Testis (tissue), 3 donors: Measurements from ENCODE around the gene DGCR6L. TPM values are rescaled to one million over a fixed set of nuclear protein-coding genes. Genes with fewer than 3 reads are reported as not detected.
"Not testable (repeated sequence)": the region's sequence is repeated elsewhere in the genome, so short reads cannot be mapped to it uniquely, and the experiment has no call there.

Source experiments
- DNase-seq: peaks from one replicate; pipeline ENCODE4 v3.0.0-alpha.2; 2019
- H3K27ac ChIP-seq, 2 donors: fragments of 200-600 bp; sonication (generic); one replicate each; pipeline ENCODE4 v1.5.1; 2019
- H3K27me3 ChIP-seq: fragments of 200-600 bp; sonication (generic); one replicate; pipeline ENCODE4 v1.5.1; 2019
- H3K36me3 ChIP-seq: fragments of 200-600 bp; sonication (generic); one replicate; pipeline ENCODE4 v1.5.1; 2017; ENCODE audit warnings: low read depth; ENCODE audit errors: missing control alignments
- H3K4me1 ChIP-seq: fragments of 200-600 bp; sonication (generic); one replicate; pipeline ENCODE4 v1.5.1; 2019
- H3K4me3 ChIP-seq, 2 donors: fragments of 200-600 bp; sonication (generic); one replicate each; pipeline ENCODE4 v1.5.1; 2017 to 2019
- H3K9me3 ChIP-seq: fragments of 200-600 bp; sonication (generic); one replicate; pipeline ENCODE4 v1.5.1; 2017
- POLR2A ChIP-seq: fragments of 450-650 bp; IDR thresholded peaks from one replicate; pipeline ENCODE4 v1.6.1; 2017; ENCODE audit warnings: antibody characterized with exemption, mild to moderate bottlenecking, moderate library complexity
- WGBS, 2 donors: methylation state at CpG; one replicate each; pipeline ENCODE4 v1.1.5; 2018; 5-methylcytosine and 5-hydroxymethylcytosine counted together
- intact Hi-C: fragments of 100-400 bp; cut with DNase I; formaldehyde crosslinking; loops from one replicate; pipeline ENCODE4 v1.15.1; 2023; ENCODE audit warnings: low total_unique reads
- polyA plus RNA-seq: library from polyadenylated mRNA; stranded (reverse); fragments of 350-450 nt; fragmentation: Illumina TruSeq; extraction: RNeasy Lipid Tissue Mini Kit (QIAGEN cat#74804); gene quantifications from one replicate; pipeline ENCODE4 v1.2.3, GENCODE V29; 2014; ENCODE audit warnings: low read depth, low replicate concordance; ENCODE audit not compliant: insufficient read depth
- total RNA-seq, 2 donors: library from RNA; depleted of rRNA; stranded (reverse); fragments of >200 nt; gene quantifications; one replicate each; pipeline ENCODE4 v1.2.3, GENCODE V29; 2016
- TF ChIP-seq, protein P1 (sequence below), 3 experiments: fragments of 450-650 bp in 2 of 3; fragments of 200-600 bp in 1 of 3; sonication (generic) in 1 of 3; IDR thresholded peaks; one replicate each; pipeline ENCODE4 v1.5.1; 2016 to 2019; ENCODE audit warnings: antibody characterized with exemption in 3 of 3, mild to moderate bottlenecking in 2 of 3, moderate library complexity in 1 of 3

DGCR6L gene
- total and polyA plus RNA-seq, 3 donors from 2014 or later, result 152 to 257 (median 171) TPM

DNA sequence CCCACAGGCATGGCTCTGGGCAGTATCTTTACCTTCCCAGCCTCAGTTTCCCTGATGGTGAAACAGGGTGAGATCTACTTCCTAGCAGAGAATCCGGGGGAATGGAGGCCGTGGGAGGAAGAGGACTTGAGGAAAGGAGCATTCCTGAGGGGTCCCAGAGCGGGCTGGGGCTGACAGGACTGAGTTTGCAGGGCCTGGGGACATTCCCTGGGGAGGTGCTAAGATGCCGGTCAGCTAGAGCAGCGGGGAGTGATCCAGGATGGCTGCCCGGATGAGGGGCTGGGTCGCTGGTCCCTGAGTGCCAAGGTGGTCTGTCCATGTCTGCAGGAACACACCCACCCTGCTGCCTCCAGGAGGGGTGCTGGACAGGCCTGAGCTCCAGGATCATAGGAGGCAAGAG, 43.4 kb downstream of the DGCR6L start:
- H3K4me1 ChIP-seq, result no peaks in the 10 kb centered on the region
- intact Hi-C loops, result no loop called here
- 78 to 82% methylated on average over 7 of the region's 7 CpGs for WGBS, 2 donors

DNA sequence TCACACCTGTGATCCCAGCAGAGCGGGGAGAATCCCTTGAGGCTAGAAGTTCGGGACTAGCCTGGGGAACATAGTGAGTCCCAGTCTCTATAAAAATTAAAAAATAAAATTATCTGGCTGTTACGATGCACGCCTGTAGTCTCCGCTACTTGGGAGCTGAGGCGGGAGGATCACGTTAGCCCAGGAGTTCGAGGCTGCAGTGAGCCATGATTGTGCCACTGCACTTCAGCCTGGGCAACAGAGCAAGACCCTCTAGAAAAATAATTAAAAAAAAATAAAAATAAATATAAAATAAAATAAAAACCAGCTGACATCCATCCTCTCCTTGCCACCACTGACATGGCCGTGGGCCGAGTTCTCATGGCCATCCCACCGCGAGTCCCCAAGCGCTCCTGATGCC, 44.0 kb downstream of the DGCR6L start:
- Histone ChIP-seq H3K4me3 (no peak overlapping the region), H3K4me1 (no peaks in the 10 kb centered on the region), H3K9me3 (no peaks in the 10 kb centered on the region), H3K27ac (no peak overlapping the region), H3K27me3 (no peaks in the 10 kb centered on the region), H3K36me3 (no peaks in the 10 kb centered on the region)
- TF ChIP-seq POLR2A, result no peak
- TF ChIP-seq, protein P1, sequence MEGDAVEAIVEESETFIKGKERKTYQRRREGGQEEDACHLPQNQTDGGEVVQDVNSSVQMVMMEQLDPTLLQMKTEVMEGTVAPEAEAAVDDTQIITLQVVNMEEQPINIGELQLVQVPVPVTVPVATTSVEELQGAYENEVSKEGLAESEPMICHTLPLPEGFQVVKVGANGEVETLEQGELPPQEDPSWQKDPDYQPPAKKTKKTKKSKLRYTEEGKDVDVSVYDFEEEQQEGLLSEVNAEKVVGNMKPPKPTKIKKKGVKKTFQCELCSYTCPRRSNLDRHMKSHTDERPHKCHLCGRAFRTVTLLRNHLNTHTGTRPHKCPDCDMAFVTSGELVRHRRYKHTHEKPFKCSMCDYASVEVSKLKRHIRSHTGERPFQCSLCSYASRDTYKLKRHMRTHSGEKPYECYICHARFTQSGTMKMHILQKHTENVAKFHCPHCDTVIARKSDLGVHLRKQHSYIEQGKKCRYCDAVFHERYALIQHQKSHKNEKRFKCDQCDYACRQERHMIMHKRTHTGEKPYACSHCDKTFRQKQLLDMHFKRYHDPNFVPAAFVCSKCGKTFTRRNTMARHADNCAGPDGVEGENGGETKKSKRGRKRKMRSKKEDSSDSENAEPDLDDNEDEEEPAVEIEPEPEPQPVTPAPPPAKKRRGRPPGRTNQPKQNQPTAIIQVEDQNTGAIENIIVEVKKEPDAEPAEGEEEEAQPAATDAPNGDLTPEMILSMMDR (IDR thresholded peaks at IDR 0.05), result no peak
- 95 to 96% methylated on average over 13 of the region's 13 CpGs for WGBS, 2 donors
- DNase-seq, result no peak
- intact Hi-C loops, result no loop called here

More for the DNA sequence above, 43.4 kb downstream of the DGCR6L start:
- no peak for DNase-seq
- Histone ChIP-seq H3K4me3 (no peak overlapping the region), H3K27me3 (no peaks in the 10 kb centered on the region), H3K9me3 (no peaks in the 10 kb centered on the region), H3K27ac (no peak overlapping the region), H3K36me3 (no peaks in the 10 kb centered on the region)
- TF ChIP-seq POLR2A, result no peak
- TF ChIP-seq, protein P1 (IDR thresholded peaks at IDR 0.05), result no peak

DNA sequence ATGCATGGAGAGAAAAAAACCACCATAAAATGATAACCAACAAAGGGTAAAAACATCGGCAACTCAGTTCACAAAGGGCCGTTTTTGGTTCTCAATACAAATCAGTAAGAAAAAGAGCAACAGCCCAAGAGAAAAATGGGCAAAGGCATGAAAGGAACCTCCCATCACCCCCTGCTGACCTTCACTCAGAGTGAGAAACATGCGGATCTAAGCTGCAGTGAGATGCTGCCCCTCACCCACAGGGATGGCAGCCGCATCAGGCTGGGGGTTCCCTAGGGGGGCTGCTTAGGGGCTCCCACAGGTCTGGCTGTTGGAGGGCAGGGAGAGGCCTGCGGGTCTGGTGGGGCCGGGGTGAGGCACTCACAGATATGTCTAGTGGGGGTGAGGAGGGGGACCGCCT, 44.5 kb downstream of the DGCR6L start:
- DNase-seq, H3K36me3 ChIP-seq, H3K27me3 ChIP-seq, H3K9me3 ChIP-seq, intact Hi-C loops, H3K4me1 ChIP-seq, H3K27ac ChIP-seq, H3K4me3 ChIP-seq: not testable (repeated sequence)
- 73 to 85% methylated on average over 5 to 7 of the region's 7 CpGs for WGBS, 2 donors

DNA sequence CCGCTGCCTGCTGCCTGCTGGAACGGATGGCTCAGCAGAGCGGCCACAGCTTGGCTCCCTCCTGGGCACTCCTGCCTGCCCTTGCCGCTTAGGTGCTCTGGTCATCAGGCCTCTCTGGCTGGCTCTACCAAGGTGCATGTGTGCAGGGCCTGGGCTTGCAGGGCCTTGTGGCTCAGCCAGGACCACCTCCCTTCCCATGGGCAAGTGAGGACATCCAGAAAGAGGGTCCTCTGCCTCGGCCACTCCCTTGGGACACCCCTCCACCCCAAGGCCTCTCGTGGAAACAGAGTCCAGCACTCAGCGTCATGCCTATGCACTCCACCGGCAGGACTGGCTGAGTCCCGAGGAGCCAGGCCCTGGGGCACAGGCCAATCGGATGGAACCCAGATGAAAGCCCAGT, 45.5 kb downstream of the DGCR6L start:
- H3K27ac ChIP-seq, H3K9me3 ChIP-seq, H3K36me3 ChIP-seq, DNase-seq, H3K27me3 ChIP-seq, intact Hi-C loops, H3K4me3 ChIP-seq, H3K4me1 ChIP-seq: not testable (repeated sequence)
- WGBS, 2 donors, result 79 to 93% methylated on average over 3 to 6 of the region's 10 CpGs

DNA sequence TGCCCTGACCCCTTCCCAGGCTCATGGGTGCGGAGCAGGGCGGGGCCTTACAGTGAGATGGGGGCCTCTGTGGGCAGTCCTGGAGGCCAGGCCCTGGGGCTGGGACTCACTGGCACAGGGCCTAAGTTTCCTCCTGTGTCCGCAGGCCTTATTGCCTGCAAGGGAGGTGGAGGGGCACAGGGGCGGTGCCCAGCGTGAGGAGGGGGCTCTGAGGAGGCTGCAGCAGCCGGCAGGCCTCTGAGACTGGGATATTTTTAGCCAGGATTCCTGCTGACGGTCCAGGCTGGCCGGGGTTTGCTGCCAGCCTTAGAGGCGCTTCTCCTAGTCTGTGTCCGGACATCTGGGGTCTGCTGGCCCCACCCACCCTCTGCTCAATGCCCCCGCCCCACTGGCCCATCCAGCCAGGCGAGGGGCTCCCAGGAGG, 46.1 kb downstream of the DGCR6L start:
- Histone ChIP-seq H3K27ac (no peak overlapping the region), H3K27me3 (no peaks in the 10 kb centered on the region), H3K36me3 (no peaks in the 10 kb centered on the region), H3K4me1 (no peaks in the 10 kb centered on the region), H3K4me3 (no peak overlapping the region), H3K9me3 (no peaks in the 10 kb centered on the region)
- no peak for TF ChIP-seq POLR2A
- TF ChIP-seq, protein P1 (IDR thresholded peaks at IDR 0.05), result no peak
- WGBS, 2 donors, result 70 to 75% methylated on average over 2 to 11 of the region's 12 CpGs
- intact Hi-C loops, result no loop called here
- DNase-seq, result no peak

DNA sequence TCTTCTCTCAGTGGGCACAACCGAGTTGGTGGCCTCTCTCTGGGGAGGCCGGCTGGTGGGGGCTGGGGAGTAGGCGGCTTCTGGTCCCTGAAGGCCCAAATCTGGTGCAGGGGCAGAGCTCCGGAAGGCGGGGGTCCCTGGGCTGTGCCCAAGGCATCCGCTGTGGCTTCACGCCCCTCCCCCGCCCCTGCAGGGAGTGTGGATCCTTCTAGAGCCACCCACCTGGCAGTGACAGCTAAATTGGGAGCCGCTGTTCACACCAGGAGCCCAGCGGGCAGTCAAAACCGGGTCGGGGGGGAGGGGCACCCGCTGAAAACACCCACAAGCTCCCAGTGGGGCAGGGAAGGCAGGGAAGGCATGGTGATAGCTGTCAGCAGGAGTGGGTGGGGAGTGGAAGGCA, 47.2 kb downstream of the DGCR6L start:
- intact Hi-C loops, result no loop called here
- DNase-seq, result no peak
- no peak for TF ChIP-seq POLR2A

More for the DNA sequence above, 47.2 kb downstream of the DGCR6L start:
- 88 to 98% methylated on average over 7 to 13 of the region's 13 CpGs for WGBS, 2 donors
- no peak overlapping the region for H3K27ac ChIP-seq
- H3K4me3 ChIP-seq, result no peak overlapping the region
- H3K4me1 ChIP-seq, result no peaks in the 10 kb centered on the region
- no peaks in the 10 kb centered on the region for H3K27me3 ChIP-seq
- H3K36me3 ChIP-seq, result no peaks in the 10 kb centered on the region
- H3K9me3 ChIP-seq, result no peaks in the 10 kb centered on the region
